Activated CD4-positive, alpha-beta T cell treated with anti-CD3 and anti-CD28 coated beads, Interleukin-2, Interleukin-6, amounts not matched to agents 100 ng/mL and 50 ng/mL, durations not matched to agents 16 hours and 8 hours (primary cell): ENCODE results near the gene DIO3.

Experiments used
- DNase-seq: peaks from one replicate; pipeline ENCODE4 v3.0.0-alpha.2; 2020

The DIO3 gene

GRCh38 chr14:101561145-101561896, at the start of gene DIO3:
DIO3 (plus strand) TSS chr14:101561495.
- DNase-seq, result no peak

GRCh38 chr14:101511620-101512375, 49.5 kb upstream of the DIO3 start:
- no peak for DNase-seq

GRCh38 chr14:101512376-101512695, 49.0 kb upstream of the DIO3 start:
- no peak for DNase-seq

GRCh38 chr14:101514136-101514535, 47.2 kb upstream of the DIO3 start:
- DNase-seq, result no peak

- no peak for DNase-seq
Observed at GRCh38 chr14:101516401-101516800, 44.9 kb upstream of the DIO3 start.

GRCh38 chr14:101518611-101519473, 42.5 kb upstream of the DIO3 start:
- no peak for DNase-seq

GRCh38 chr14:101520621-101521472, 40.4 kb upstream of the DIO3 start:
- DNase-seq, result no peak

GRCh38 chr14:101521473-101521915, 39.8 kb upstream of the DIO3 start:
- no peak for DNase-seq

- DNase-seq, result no peak
Observed at GRCh38 chr14:101521978-101522377, 39.3 kb upstream of the DIO3 start.

GRCh38 chr14:101525640-101526527, 35.4 kb upstream of the DIO3 start:
- no peak for DNase-seq

- no peak for DNase-seq
Observed at GRCh38 chr14:101527987-101528386, 33.3 kb upstream of the DIO3 start.

- no peak for DNase-seq
Observed at GRCh38 chr14:101529079-101529478, 32.2 kb upstream of the DIO3 start.

GRCh38 chr14:101534198-101534597, 27.1 kb upstream of the DIO3 start:
- no peak for DNase-seq

- no peak for DNase-seq
Observed at GRCh38 chr14:101535232-101535631, 26.1 kb upstream of the DIO3 start.

GRCh38 chr14:101535701-101536207, 25.5 kb upstream of the DIO3 start:
- DNase-seq, result no peak

GRCh38 chr14:101537286-101537685, 24.0 kb upstream of the DIO3 start:
- DNase-seq, result no peak

GRCh38 chr14:101538878-101539277, 22.4 kb upstream of the DIO3 start:
- no peak for DNase-seq

- no peak for DNase-seq
Observed at GRCh38 chr14:101539880-101540279, 21.4 kb upstream of the DIO3 start.

- no peak for DNase-seq
Observed at GRCh38 chr14:101540481-101541462, 20.5 kb upstream of the DIO3 start.

GRCh38 chr14:101542391-101542790, 18.9 kb upstream of the DIO3 start:
- DNase-seq, result no peak
